ENCODE measurements around the gene COPZ2.
"Not testable (repeated sequence)": the region's sequence is repeated elsewhere in the genome, so short reads cannot be mapped to it uniquely, and the experiment has no call there.

COPZ2 gene

GRCh38 chr17:48003417-48004151 lies 34.0 kb downstream of the COPZ2 start:
- H3K36me3 ChIP-seq (ENCODE audit: control insufficient read depth, insufficient read depth, low read length): no peaks in the 10 kb centered on the region
- no peaks in the 10 kb centered on the region for H3K27me3 ChIP-seq (ENCODE audit: control insufficient read depth, insufficient read depth, low read length)
- H3K27ac ChIP-seq (ENCODE audit: low read depth, low read length): peak overlapping the region; percentile 96
- H3K4me3 ChIP-seq (ENCODE audit: low read depth, low read length): peak overlapping the region; percentile 45
- H3K4me1 ChIP-seq (ENCODE audit: control insufficient read depth, insufficient read depth, low read length): peaks cover 50% of the 10 kb centered on the region
- peak overlapping the region; percentile 48 for H3K9ac ChIP-seq (ENCODE audit: low read depth, low read length)
- no peaks in the 10 kb centered on the region for H3K9me3 ChIP-seq (ENCODE audit: control insufficient read depth, insufficient read depth, low read length)

GRCh38 chr17:48002916-48003416 lies 34.6 kb downstream of the COPZ2 start:
- Histone ChIP-seq H3K36me3 (ENCODE audit: control insufficient read depth, insufficient read depth, low read length) (no peaks in the 10 kb centered on the region), H3K27ac (ENCODE audit: low read depth, low read length) (peak overlapping the region; percentile 96), H3K27me3 (ENCODE audit: control insufficient read depth, insufficient read depth, low read length) (no peaks in the 10 kb centered on the region), H3K9ac (ENCODE audit: low read depth, low read length) (peak overlapping the region; percentile 57), H3K4me1 (ENCODE audit: control insufficient read depth, insufficient read depth, low read length) (peaks cover 50% of the 10 kb centered on the region), H3K9me3 (ENCODE audit: control insufficient read depth, insufficient read depth, low read length) (no peaks in the 10 kb centered on the region), H3K4me3 (ENCODE audit: low read depth, low read length) (no peak overlapping the region)

GRCh38 chr17:48002266-48002915 lies 35.2 kb downstream of the COPZ2 start:
- Histone ChIP-seq H3K27me3 (ENCODE audit: control insufficient read depth, insufficient read depth, low read length) (no peaks in the 10 kb centered on the region), H3K36me3 (ENCODE audit: control insufficient read depth, insufficient read depth, low read length) (no peaks in the 10 kb centered on the region), H3K9ac (ENCODE audit: low read depth, low read length) (peak overlapping the region; percentile 57), H3K9me3 (ENCODE audit: control insufficient read depth, insufficient read depth, low read length) (no peaks in the 10 kb centered on the region), H3K4me3 (ENCODE audit: low read depth, low read length) (no peak overlapping the region), H3K27ac (ENCODE audit: low read depth, low read length) (peak overlapping the region; percentile 96), H3K4me1 (ENCODE audit: control insufficient read depth, insufficient read depth, low read length) (peaks cover 50% of the 10 kb centered on the region)

- H3K9me3 ChIP-seq (ENCODE audit: control insufficient read depth, insufficient read depth, low read length); H3K9ac ChIP-seq (ENCODE audit: low read depth, low read length); H3K36me3 ChIP-seq (ENCODE audit: control insufficient read depth, insufficient read depth, low read length); H3K27me3 ChIP-seq (ENCODE audit: control insufficient read depth, insufficient read depth, low read length); H3K4me3 ChIP-seq (ENCODE audit: low read depth, low read length): not testable (repeated sequence)
- Histone ChIP-seq H3K27ac (ENCODE audit: low read depth, low read length) (peak overlapping the region; percentile 96), H3K4me1 (ENCODE audit: control insufficient read depth, insufficient read depth, low read length) (peaks cover 45% of the 10 kb centered on the region)
Measured at GRCh38 chr17:48001657-48002056, 35.9 kb downstream of the COPZ2 start.

GRCh38 chr17:48001197-48001596 lies 36.4 kb downstream of the COPZ2 start:
- H3K27ac ChIP-seq (ENCODE audit: low read depth, low read length): peak overlapping the region; percentile 28
- H3K36me3 ChIP-seq (ENCODE audit: control insufficient read depth, insufficient read depth, low read length): no peaks in the 10 kb centered on the region
- H3K9me3 ChIP-seq (ENCODE audit: control insufficient read depth, insufficient read depth, low read length): no peaks in the 10 kb centered on the region
- H3K4me3 ChIP-seq (ENCODE audit: low read depth, low read length): no peak overlapping the region
- no peak overlapping the region for H3K9ac ChIP-seq (ENCODE audit: low read depth, low read length)
- peaks cover 45% of the 10 kb centered on the region for H3K4me1 ChIP-seq (ENCODE audit: control insufficient read depth, insufficient read depth, low read length)
- H3K27me3 ChIP-seq (ENCODE audit: control insufficient read depth, insufficient read depth, low read length): no peaks in the 10 kb centered on the region

- Histone ChIP-seq H3K4me1 (ENCODE audit: control insufficient read depth, insufficient read depth, low read length) (peaks cover 44% of the 10 kb centered on the region), H3K27ac (ENCODE audit: low read depth, low read length) (peak overlapping the region; percentile 33), H3K9me3 (ENCODE audit: control insufficient read depth, insufficient read depth, low read length) (no peaks in the 10 kb centered on the region), H3K27me3 (ENCODE audit: control insufficient read depth, insufficient read depth, low read length) (0 out of 2 replicates have a peak, but pooled peaks cover 3% of the 10 kb centered on the region), H3K36me3 (ENCODE audit: control insufficient read depth, insufficient read depth, low read length) (no peaks in the 10 kb centered on the region), H3K9ac (ENCODE audit: low read depth, low read length) (no peak overlapping the region), H3K4me3 (ENCODE audit: low read depth, low read length) (no peak overlapping the region)
Measured at GRCh38 chr17:47999582-47999981, 38.0 kb downstream of the COPZ2 start.

- Histone ChIP-seq H3K27ac (ENCODE audit: low read depth, low read length) (no peak overlapping the region), H3K4me3 (ENCODE audit: low read depth, low read length) (no peak overlapping the region), H3K36me3 (ENCODE audit: control insufficient read depth, insufficient read depth, low read length) (no peaks in the 10 kb centered on the region), H3K27me3 (ENCODE audit: control insufficient read depth, insufficient read depth, low read length) (0 out of 2 replicates have a peak, but pooled peaks cover 3% of the 10 kb centered on the region), H3K9me3 (ENCODE audit: control insufficient read depth, insufficient read depth, low read length) (no peaks in the 10 kb centered on the region), H3K4me1 (ENCODE audit: control insufficient read depth, insufficient read depth, low read length) (peaks cover 31% of the 10 kb centered on the region), H3K9ac (ENCODE audit: low read depth, low read length) (no peak overlapping the region)
Measured at GRCh38 chr17:47998044-47998443, 39.6 kb downstream of the COPZ2 start.

- Histone ChIP-seq H3K4me1 (ENCODE audit: control insufficient read depth, insufficient read depth, low read length) (peaks cover 27% of the 10 kb centered on the region), H3K36me3 (ENCODE audit: control insufficient read depth, insufficient read depth, low read length) (no peaks in the 10 kb centered on the region), H3K9ac (ENCODE audit: low read depth, low read length) (no peak overlapping the region), H3K27ac (ENCODE audit: low read depth, low read length) (no peak overlapping the region), H3K27me3 (ENCODE audit: control insufficient read depth, insufficient read depth, low read length) (0 out of 2 replicates have a peak, but pooled peaks cover 3% of the 10 kb centered on the region), H3K9me3 (ENCODE audit: control insufficient read depth, insufficient read depth, low read length) (no peaks in the 10 kb centered on the region), H3K4me3 (ENCODE audit: low read depth, low read length) (no peak overlapping the region)
Measured at GRCh38 chr17:47997586-47997985, 40.0 kb downstream of the COPZ2 start.

- Histone ChIP-seq H3K4me1 (ENCODE audit: control insufficient read depth, insufficient read depth, low read length) (peaks cover 31% of the 10 kb centered on the region), H3K9me3 (ENCODE audit: control insufficient read depth, insufficient read depth, low read length) (no peaks in the 10 kb centered on the region), H3K27ac (ENCODE audit: low read depth, low read length) (no peak overlapping the region), H3K27me3 (ENCODE audit: control insufficient read depth, insufficient read depth, low read length) (0 out of 2 replicates have a peak, but pooled peaks cover 3% of the 10 kb centered on the region), H3K4me3 (ENCODE audit: low read depth, low read length) (no peak overlapping the region), H3K9ac (ENCODE audit: low read depth, low read length) (no peak overlapping the region), H3K36me3 (ENCODE audit: control insufficient read depth, insufficient read depth, low read length) (no peaks in the 10 kb centered on the region)
Measured at GRCh38 chr17:47996201-47996600, 41.4 kb downstream of the COPZ2 start.

- Histone ChIP-seq H3K9me3 (ENCODE audit: control insufficient read depth, insufficient read depth, low read length) (no peaks in the 10 kb centered on the region), H3K36me3 (ENCODE audit: control insufficient read depth, insufficient read depth, low read length) (no peaks in the 10 kb centered on the region), H3K27ac (ENCODE audit: low read depth, low read length) (peak overlapping the region; percentile 76), H3K4me3 (ENCODE audit: low read depth, low read length) (no peak overlapping the region), H3K9ac (ENCODE audit: low read depth, low read length) (no peak overlapping the region), H3K27me3 (ENCODE audit: control insufficient read depth, insufficient read depth, low read length) (0 out of 2 replicates have a peak, but pooled peaks cover 3% of the 10 kb centered on the region), H3K4me1 (ENCODE audit: control insufficient read depth, insufficient read depth, low read length) (peaks cover 38% of the 10 kb centered on the region)
Measured at GRCh38 chr17:47995241-47995935, 42.2 kb downstream of the COPZ2 start.
